Measurements from ENCODE around the gene BCL10. TPM values are rescaled to one million over a fixed set of nuclear protein-coding genes. Genes with fewer than 3 reads are reported as not detected.
A peak's percentile ranks its signal among the peaks of the same experiment; 100 is the strongest.

The BCL10 gene
- total and polyA plus RNA-seq, 3 donors from 2014 or later: 16.5 to 21.2 (median 16.8) TPM

DNA sequence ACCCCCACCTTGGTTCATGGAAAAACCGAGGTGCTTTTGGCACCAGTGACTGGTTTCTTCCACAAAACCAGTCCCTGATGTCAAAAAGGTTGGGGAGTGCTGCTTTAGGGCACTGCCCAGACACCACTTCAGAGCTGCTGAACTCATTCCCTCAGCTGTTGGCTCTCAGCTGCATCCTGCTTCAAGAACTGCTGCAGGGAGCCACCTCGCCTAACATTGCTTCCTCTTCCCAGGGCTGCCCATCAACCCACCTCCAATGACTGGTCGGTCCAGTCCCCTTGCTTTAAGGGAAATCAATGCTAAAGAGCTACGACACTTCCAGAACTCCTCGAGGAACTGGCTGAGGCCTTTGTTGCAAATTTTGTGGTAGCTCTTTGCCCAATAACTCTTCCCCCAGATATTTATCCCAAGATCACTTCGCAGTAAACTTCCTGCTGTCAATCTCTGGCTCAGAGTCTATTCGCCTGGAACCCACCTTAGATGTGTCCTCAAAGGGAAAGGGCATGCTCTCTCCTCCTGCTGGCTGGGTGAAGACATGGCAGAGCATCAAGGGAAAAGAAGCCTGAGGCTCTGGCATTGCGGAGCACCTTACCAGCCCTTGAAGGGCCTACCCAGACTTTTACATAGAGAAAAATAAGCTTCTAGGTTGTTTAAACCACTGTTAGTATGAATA lies 46.0 kb downstream of the BCL10 start:
- 88 to 89% methylated on average over 8 of the region's 8 CpGs for WGBS, 2 donors
- intact Hi-C loops (cut with DNase I; ENCODE audit: low total_unique reads): no loop called here
- Histone ChIP-seq H3K27ac (no peak overlapping the region), H3K36me3 (ENCODE audit: low read depth, missing control alignments) (no peaks in the 10 kb centered on the region), H3K4me3 (no peak overlapping the region), H3K4me1 (no peaks in the 10 kb centered on the region), H3K9me3 (no peaks in the 10 kb centered on the region), H3K27me3 (no peaks in the 10 kb centered on the region)
- TF ChIP-seq, protein P1, sequence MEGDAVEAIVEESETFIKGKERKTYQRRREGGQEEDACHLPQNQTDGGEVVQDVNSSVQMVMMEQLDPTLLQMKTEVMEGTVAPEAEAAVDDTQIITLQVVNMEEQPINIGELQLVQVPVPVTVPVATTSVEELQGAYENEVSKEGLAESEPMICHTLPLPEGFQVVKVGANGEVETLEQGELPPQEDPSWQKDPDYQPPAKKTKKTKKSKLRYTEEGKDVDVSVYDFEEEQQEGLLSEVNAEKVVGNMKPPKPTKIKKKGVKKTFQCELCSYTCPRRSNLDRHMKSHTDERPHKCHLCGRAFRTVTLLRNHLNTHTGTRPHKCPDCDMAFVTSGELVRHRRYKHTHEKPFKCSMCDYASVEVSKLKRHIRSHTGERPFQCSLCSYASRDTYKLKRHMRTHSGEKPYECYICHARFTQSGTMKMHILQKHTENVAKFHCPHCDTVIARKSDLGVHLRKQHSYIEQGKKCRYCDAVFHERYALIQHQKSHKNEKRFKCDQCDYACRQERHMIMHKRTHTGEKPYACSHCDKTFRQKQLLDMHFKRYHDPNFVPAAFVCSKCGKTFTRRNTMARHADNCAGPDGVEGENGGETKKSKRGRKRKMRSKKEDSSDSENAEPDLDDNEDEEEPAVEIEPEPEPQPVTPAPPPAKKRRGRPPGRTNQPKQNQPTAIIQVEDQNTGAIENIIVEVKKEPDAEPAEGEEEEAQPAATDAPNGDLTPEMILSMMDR (IDR thresholded peaks at IDR 0.05): peak in 1 of 3 experiments; percentile 15
- no peak for TF ChIP-seq POLR2A (IDR thresholded peaks at IDR 0.05)
- DNase-seq: no peak

DNA sequence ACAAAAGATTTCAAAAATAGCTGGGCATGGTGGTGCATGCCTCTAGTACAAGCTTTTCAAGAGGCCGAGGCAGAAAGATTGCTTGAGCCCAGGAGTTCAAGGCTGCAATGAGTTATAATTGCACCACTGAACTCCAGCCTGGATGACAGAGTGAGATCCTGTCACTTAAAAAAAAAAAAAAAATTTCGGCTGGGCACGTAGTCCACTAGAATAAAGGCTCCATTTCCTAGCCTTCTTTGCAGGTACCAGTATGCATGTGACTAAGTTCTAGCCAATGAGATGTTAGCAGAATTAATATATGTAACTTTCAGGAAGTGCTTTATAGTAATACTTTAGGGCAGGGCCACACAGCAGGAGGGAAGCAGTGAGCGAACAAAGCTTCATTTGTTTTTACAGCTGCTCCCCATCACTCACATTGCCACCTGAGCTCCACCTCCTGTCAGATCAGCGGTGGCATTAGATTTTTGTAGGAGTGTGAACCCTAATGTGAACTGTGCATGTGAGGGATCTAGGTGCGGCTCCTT lies 46.8 kb downstream of the BCL10 start:
- no peak for DNase-seq
- intact Hi-C loops (cut with DNase I; ENCODE audit: low total_unique reads): no loop called here
- Histone ChIP-seq H3K9me3 (no peaks in the 10 kb centered on the region), H3K27me3 (no peaks in the 10 kb centered on the region), H3K36me3 (ENCODE audit: low read depth, missing control alignments) (no peaks in the 10 kb centered on the region), H3K27ac (no peak overlapping the region), H3K4me1 (no peaks in the 10 kb centered on the region), H3K4me3 (no peak overlapping the region)
- 68 to 69% methylated on average over 6 of the region's 6 CpGs for WGBS, 2 donors
- TF ChIP-seq, protein P1 (IDR thresholded peaks at IDR 0.05): no peak
- no peak for TF ChIP-seq POLR2A (IDR thresholded peaks at IDR 0.05)

DNA sequence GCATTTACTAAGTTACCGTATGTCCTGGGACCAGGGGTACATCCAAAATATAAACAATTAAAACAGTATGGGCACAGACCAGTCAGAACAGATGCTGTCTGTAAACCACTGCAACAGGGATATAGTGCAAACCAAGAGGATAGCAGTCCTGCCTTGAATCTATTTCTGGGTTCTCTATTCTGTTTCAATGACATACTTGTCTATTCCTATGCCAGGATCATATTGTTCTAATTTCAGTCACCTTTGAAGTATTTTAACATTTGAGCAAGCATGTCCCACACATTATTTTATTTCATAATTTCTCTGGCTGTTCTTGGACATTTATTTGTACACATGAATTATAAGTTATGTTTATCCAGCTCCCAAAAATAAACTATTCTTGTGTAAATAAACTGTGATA lies 47.5 kb downstream of the BCL10 start:
- WGBS, 2 donors: 43 to 93% methylated on average over 1 of the region's 1 CpG

DNA sequence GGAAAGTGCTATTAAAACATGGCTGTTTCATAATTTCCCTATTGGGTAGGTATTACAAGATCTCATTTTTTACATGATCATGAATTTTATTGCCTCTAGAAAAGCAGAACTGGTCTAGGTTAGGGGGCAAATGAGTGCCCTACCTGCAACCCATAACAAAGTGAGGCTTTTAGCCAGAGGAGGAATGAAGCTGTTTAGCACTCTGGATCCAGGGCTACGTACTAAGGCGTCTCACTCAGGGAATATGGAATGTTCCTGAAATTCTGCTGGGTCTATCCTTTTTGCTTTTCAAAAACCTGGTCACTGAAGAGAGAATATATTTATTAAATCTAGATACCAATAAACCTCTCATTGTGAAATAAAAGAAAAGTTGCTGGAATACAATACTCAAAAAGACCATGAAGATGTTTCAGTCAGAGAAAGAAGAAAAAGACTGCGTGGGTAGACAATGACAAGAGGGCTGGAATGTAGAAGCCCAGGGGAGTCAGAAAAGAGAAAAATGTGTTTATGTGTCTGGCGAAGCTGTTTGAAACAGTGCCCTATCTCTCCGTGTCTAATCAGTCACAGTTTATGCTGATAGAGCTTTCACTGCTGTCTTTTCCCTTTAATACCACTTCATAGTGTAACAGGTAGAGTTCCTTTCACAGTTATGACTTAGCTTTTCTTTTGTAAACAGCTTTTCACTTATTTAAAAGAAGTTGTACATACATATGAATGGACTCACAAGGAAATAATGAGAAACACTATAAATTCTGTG lies 50.6 kb downstream of the BCL10 start:
- intact Hi-C loops (cut with DNase I; ENCODE audit: low total_unique reads): no loop called here
- H3K27ac ChIP-seq: no peak overlapping the region
- 53 to 69% methylated on average over 5 of the region's 5 CpGs for WGBS, 2 donors
- TF ChIP-seq, protein P1 (IDR thresholded peaks at IDR 0.05): no peak
- TF ChIP-seq POLR2A (IDR thresholded peaks at IDR 0.05): no peak
- no peak overlapping the region for H3K4me3 ChIP-seq
- H3K9me3 ChIP-seq: no peaks in the 10 kb centered on the region
- H3K36me3 ChIP-seq (ENCODE audit: low read depth, missing control alignments): no peaks in the 10 kb centered on the region
- no peaks in the 10 kb centered on the region for H3K4me1 ChIP-seq
- DNase-seq: no peak
- no peaks in the 10 kb centered on the region for H3K27me3 ChIP-seq

More for the DNA sequence above, 47.5 kb downstream of the BCL10 start:
- TF ChIP-seq, protein P1 (IDR thresholded peaks at IDR 0.05): no peak
- TF ChIP-seq POLR2A (IDR thresholded peaks at IDR 0.05): no peak
- H3K36me3 ChIP-seq (ENCODE audit: low read depth, missing control alignments): no peaks in the 10 kb centered on the region
- intact Hi-C loops (cut with DNase I; ENCODE audit: low total_unique reads): no loop called here
- H3K9me3 ChIP-seq: no peaks in the 10 kb centered on the region
- no peak for DNase-seq
- H3K4me3 ChIP-seq: no peak overlapping the region
- no peak overlapping the region for H3K27ac ChIP-seq
- H3K4me1 ChIP-seq: no peaks in the 10 kb centered on the region
- H3K27me3 ChIP-seq: no peaks in the 10 kb centered on the region
